HG03520 (cell line): ENCODE data around the gene TMEM86B.

Source experiments
- ATAC-seq: cut with Tn5 transposase; IDR thresholded peaks from one replicate; pipeline ENCODE4 v1.9.1; 2021; ENCODE audit warnings: mild to moderate bottlenecking, moderate library complexity; ENCODE audit not compliant: unreplicated experiment

Gene TMEM86B

DNA sequence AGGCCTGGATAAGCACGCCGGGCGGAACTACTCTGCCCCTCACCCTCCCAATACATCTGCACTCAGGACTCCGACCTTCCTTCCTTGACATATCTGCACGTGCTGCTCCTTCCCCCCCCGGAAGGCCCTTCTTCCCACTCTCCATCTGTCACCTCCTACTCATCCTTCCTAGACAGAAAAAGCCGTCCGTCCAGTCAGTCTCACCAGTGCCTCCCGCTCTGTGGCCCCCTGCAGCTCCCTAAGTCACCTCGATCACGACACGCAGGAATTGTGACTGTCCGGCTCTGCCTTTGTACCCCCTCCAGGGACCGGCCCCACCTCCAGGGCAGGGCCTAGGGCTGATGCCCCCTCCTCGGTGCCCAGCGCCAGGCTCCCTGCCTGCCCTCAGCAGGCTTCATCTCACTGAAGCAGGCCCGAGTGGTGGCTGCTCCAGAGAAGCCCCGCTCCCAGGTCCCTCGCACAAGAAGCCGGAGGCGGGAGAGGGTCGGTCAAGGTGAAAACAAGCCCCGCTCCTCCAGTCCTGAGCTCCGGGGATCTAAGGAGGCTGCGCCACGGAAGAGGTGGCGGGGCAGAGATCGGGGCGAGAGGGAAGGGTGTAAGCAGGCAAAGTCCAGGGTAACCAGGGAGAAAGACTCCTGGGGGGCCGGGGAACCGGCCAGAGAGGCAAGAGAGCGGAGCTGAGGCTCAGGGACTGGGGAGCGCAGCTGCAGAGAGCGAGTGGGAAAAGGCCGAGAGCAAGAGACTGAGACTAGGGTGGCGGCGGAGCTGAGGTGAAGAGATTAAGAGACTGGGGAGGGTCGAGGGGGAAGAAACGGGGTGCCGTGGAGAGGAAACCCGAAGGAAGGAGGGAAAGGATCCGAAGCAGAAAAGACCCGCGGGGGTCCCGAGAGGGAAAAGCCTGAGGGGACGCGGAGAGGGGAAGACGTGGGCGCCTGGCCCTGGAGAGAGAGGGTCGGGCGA, 29.2 kb upstream of the TMEM86B start:
- ATAC-seq, result no peak

GRCh38 chr19:55256562-55257460, 28.2 kb upstream of the TMEM86B start:
- ATAC-seq, result no peak

- no peak for ATAC-seq
Measured at GRCh38 chr19:55255618-55256423, 27.3 kb upstream of the TMEM86B start.

GRCh38 chr19:55254625-55254977, 26.0 kb upstream of the TMEM86B start:
- no peak for ATAC-seq

- no peak for ATAC-seq
Measured at GRCh38 chr19:55253842-55254624, 25.5 kb upstream of the TMEM86B start.

DNA sequence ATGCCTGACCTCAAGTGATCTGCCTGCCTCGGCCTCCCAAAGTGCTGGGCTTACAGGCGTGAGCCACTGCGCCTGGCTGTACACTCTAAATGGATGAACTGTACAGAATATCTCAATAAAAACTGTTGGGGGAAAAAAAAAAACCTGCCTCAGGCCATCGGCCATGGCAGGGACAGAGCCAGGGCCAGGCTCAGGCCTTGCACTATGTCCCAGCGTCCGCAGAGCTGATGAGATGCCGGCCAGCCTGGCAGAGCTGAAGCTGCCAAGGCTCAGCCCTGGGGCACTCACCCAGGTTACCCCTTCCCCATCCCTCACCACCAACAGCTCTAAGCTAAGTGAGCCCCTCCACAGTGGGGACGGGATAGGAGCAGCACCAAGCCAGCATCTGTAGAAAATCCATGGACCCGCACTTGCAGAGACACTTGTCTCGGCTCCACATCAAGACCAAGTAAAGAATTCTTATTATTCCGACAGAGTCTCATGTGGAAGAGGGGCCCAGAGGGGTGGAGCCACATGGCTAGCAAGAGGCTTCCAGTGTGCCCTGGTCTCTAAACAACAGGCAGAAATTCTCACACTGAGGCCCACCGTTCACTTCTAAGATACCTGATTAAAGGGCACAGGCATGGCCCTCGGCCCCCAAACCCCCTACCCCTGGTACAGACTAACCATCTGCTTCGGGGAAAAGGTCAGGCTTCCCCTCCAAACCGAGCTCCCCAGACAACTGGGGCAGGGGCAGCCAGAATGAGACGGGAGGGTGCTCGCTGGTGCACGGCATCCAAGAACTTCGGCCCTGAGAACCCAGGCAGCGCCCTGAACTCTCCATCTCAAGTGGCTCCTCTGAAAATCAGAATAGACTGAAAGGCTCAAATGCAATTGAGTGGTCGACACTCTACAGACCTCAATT, 24.4 kb upstream of the TMEM86B start:
- no peak for ATAC-seq

DNA sequence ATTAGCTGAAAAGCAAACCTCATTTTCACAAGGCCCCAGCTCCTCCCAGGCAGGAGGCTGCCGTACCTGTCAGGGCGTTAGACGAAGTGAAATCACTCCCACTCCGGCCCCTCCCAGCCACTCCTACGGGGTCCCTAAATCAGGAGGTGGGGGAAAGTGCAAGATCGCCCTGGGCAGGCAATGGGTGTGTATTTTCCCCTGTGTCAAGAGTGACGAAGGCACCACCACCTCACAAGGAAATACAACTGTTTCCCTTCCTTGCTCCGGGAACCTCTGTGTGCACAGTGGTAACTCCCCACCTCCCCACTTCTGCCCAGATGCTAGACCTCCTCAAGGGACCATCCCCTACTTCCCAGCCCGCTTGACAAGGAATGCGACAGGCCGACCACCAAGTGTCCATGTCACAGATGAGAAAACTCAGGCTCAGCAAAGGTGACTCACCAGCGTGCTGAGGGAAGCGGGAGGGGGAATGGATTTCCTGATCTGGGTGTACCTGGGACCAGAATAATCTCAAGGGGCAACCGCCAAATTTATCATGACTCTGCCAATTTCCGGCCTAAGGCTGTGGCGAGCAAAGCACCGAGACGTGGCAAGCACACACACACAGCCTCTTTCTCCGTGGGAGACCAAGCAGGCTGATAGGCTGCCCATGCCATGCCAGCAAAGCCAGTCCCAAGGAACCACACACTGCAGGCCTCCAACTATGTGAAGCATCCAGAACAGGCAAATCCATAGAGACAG, 22.9 kb upstream of the TMEM86B start:
- ATAC-seq, result no peak

- no peak for ATAC-seq
Measured at GRCh38 chr19:55250262-55251036, 21.9 kb upstream of the TMEM86B start.

GRCh38 chr19:55249841-55250240, 21.3 kb upstream of the TMEM86B start:
- no peak for ATAC-seq

- no peak for ATAC-seq
Measured at GRCh38 chr19:55248704-55249103, 20.1 kb upstream of the TMEM86B start.

- ATAC-seq, result no peak
Measured at GRCh38 chr19:55248166-55248675, 19.7 kb upstream of the TMEM86B start.

DNA sequence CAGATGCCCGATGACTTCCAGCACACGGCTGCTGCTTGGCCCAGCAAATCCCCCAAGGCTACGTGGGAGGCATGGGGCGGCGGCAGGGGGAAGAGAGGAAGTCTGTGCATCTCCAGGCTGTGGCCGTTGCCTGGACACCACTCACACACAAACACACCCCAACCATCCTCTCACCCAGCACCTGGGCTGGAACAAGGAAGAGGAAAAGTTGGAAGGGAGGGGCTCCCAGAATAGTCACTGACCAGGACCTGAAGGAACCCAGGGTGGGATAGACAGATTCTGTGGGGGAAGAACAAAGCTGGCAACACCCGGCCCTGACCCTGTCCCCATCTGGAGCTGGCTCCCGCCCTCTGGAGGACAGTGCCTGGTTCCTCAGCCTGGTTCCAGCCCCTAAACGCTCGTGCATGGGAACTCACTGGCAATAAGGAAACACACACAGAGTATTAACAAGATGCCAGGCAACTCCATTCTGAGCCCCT, 19.1 kb upstream of the TMEM86B start:
- no peak for ATAC-seq

GRCh38 chr19:55246462-55247451, 18.2 kb upstream of the TMEM86B start:
- ATAC-seq, result no peak

GRCh38 chr19:55245236-55245904, 16.8 kb upstream of the TMEM86B start:
- no peak for ATAC-seq

DNA sequence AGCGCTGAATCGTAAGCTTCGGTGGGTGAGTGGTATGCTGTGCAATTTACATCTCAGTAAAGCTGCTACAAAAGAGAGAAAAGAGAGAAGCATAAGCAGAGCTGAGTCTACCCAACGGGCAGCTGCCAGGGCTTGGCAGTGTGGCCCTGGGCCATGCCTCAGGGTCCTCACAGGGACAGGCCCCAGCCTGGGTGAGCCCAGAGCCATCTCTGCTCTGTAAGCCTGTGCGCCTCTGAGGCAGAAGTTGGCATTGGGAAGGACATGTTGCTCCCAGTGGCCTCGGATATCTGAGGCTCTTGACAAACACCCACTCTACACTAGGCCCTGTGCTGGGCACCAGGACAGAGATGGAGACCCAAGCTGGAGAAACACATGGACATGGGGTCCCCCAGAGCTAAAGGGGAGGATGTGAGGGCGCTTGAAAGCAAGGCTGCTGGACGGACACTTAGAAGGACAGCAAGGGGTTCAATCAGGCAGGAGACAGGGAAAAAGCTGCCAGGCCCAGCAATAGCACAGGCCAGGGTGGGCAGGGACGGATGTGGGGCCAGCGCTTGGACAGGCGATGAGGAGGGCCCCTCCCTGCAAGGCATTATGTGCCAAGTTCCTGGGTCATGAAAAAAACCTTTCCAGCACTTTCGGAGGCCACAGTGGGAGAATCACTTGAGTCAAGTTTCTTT, 15.6 kb upstream of the TMEM86B start:
- no peak for ATAC-seq
